A673 (cell line): ENCODE measurements around the gene STRBP. TPM values are rescaled to one million over a fixed set of nuclear protein-coding genes. Genes with fewer than 3 reads are reported as not detected.
"Not testable (repeated sequence)": the region's sequence is repeated elsewhere in the genome, so short reads cannot be mapped to it uniquely, and the experiment has no call there.

ENCODE experiments used
- BruUV-seq: library from RNA; stranded (reverse); fragments of 400-500 nt; replicated peaks from 2 replicates; lab custom pipeline; 2021; lab: Mats Ljungman, UMichigan
- CTCF ChIA-PET: fragments of 300-600 bp; sonication (Branson Sonifier 250); formaldehyde crosslinking; loops from one replicate; lab custom pipeline; 2022; ENCODE audit warnings: antibody characterized with exemption; lab: Charles Lee
- POLR2A ChIA-PET: fragments of 300-600 bp; sonication (Branson Sonifier 250); formaldehyde crosslinking; loops from one replicate; lab custom pipeline; 2022; ENCODE audit warnings: antibody characterized with exemption; ENCODE audit not compliant: low non-redundant PET; lab: Charles Lee
- DNase-seq: peaks from one replicate; pipeline ENCODE4 v3.0.0-alpha.2; 2015; ENCODE audit warnings: low spot score
- H3K27ac ChIP-seq: fragments of 200-600 bp; sonication (generic); 2 replicates; pipeline ENCODE4 v1.5.1; 2016; ENCODE audit warnings: mixed run types, low read depth, mild to moderate bottlenecking, mixed read lengths, antibody characterized with exemption, low read length; ENCODE audit not compliant: poor library complexity, severe bottlenecking
- H3K27me3 ChIP-seq: fragments of 200-600 bp; sonication (generic); replicated peaks from 2 replicates; pipeline ENCODE4 v1.6.1; 2017; ENCODE audit warnings: mixed run types, low read depth, mild to moderate bottlenecking, mixed read lengths, antibody characterized with exemption, low read length; ENCODE audit not compliant: insufficient read depth, poor library complexity
- H3K36me3 ChIP-seq: fragments of 200-600 bp; sonication (generic); 2 replicates; pipeline ENCODE4 v1.6.1; 2016; ENCODE audit warnings: mixed run types, mild to moderate bottlenecking, mixed read lengths, antibody characterized with exemption, low read length; ENCODE audit not compliant: insufficient read depth, poor library complexity, severe bottlenecking
- H3K4me1 ChIP-seq: fragments of 200-600 bp; sonication (generic); 2 replicates; pipeline ENCODE4 v1.6.1; 2017; ENCODE audit warnings: mixed run types, mild to moderate bottlenecking, mixed read lengths, antibody characterized with exemption, low read length; ENCODE audit not compliant: insufficient read depth, poor library complexity, severe bottlenecking
- H3K4me3 ChIP-seq: fragments of 200-600 bp; sonication (generic); 2 replicates; pipeline ENCODE4 v1.5.1; 2016; ENCODE audit warnings: low read depth, mixed run types, mild to moderate bottlenecking, mixed read lengths, low read length; ENCODE audit not compliant: poor library complexity, severe bottlenecking
- H3K9me3 ChIP-seq: fragments of 200-600 bp; sonication (generic); 2 replicates; pipeline ENCODE4 v1.6.1; 2016; ENCODE audit warnings: mixed run types, low read depth, mild to moderate bottlenecking, mixed read lengths, antibody characterized with exemption, low read length; ENCODE audit not compliant: poor library complexity, severe bottlenecking
- EZH2 ChIP-seq: fragments of 200-600 bp; sonication (generic); IDR thresholded peaks from 2 replicates; pipeline ENCODE4 v1.6.1; 2017; ENCODE audit warnings: borderline replicate concordance, low read depth, mild to moderate bottlenecking, mixed read lengths, antibody characterized with exemption, low read length; ENCODE audit not compliant: poor library complexity, severe bottlenecking
- intact Hi-C: fragments of 100-400 bp; cut with micrococcal nuclease; formaldehyde crosslinking; loops from one replicate; pipeline ENCODE4 v1.10.0; 2022; ENCODE audit not compliant: unreplicated experiment
- total RNA-seq: library from RNA; stranded (reverse); gene quantifications from 2 replicates; pipeline ENCODE4 v1.2.3, GENCODE V29; 2021
- TF ChIP-seq, protein P1 (sequence below): fragments of 300-800, 200-600 bp; sonication (generic); conservative IDR thresholded peaks from 2 replicates; pipeline ENCODE4 v1.5.1; 2017; ENCODE audit warnings: low read depth, mild to moderate bottlenecking, antibody characterized with exemption, low read length, moderate library complexity, mixed read lengths

STRBP gene
- total RNA-seq, 1 experiment from 2014 or later, result 79.4 TPM

GRCh38 chr9:123278361-123278760, 10.0 kb upstream of the STRBP start:
- ChIA-PET POLR2A (no interaction called here), CTCF (no interaction called here)
- no peak for TF ChIP-seq EZH2
- TF ChIP-seq, protein P1, sequence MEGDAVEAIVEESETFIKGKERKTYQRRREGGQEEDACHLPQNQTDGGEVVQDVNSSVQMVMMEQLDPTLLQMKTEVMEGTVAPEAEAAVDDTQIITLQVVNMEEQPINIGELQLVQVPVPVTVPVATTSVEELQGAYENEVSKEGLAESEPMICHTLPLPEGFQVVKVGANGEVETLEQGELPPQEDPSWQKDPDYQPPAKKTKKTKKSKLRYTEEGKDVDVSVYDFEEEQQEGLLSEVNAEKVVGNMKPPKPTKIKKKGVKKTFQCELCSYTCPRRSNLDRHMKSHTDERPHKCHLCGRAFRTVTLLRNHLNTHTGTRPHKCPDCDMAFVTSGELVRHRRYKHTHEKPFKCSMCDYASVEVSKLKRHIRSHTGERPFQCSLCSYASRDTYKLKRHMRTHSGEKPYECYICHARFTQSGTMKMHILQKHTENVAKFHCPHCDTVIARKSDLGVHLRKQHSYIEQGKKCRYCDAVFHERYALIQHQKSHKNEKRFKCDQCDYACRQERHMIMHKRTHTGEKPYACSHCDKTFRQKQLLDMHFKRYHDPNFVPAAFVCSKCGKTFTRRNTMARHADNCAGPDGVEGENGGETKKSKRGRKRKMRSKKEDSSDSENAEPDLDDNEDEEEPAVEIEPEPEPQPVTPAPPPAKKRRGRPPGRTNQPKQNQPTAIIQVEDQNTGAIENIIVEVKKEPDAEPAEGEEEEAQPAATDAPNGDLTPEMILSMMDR, result no peak
- BruUV-seq, result no TSS peak
- no peaks in the 10 kb centered on the region for H3K36me3 ChIP-seq
- no peak for DNase-seq
- no peaks in the 10 kb centered on the region for H3K9me3 ChIP-seq
- no peak overlapping the region for H3K27ac ChIP-seq
- intact Hi-C loops, result no loop called here
- peaks cover 14% of the 10 kb centered on the region for H3K4me1 ChIP-seq
- H3K4me3 ChIP-seq, result no peak overlapping the region
- no peaks in the 10 kb centered on the region for H3K27me3 ChIP-seq

GRCh38 chr9:123276551-123276950, 8.2 kb upstream of the STRBP start:
- intact Hi-C loops, result no loop called here
- H3K36me3 ChIP-seq, result no peaks in the 10 kb centered on the region
- BruUV-seq, result no TSS peak
- H3K27me3 ChIP-seq, result no peaks in the 10 kb centered on the region
- POLR2A ChIA-PET, result no interaction called here
- H3K27ac ChIP-seq, result no peak overlapping the region
- no peak for DNase-seq
- H3K9me3 ChIP-seq, result no peaks in the 10 kb centered on the region
- no peak overlapping the region for H3K4me3 ChIP-seq
- TF ChIP-seq, protein P1, result no peak
- TF ChIP-seq EZH2, result no peak
- H3K4me1 ChIP-seq, result no peaks in the 10 kb centered on the region
- CTCF ChIA-PET, result no interaction called here

DNA sequence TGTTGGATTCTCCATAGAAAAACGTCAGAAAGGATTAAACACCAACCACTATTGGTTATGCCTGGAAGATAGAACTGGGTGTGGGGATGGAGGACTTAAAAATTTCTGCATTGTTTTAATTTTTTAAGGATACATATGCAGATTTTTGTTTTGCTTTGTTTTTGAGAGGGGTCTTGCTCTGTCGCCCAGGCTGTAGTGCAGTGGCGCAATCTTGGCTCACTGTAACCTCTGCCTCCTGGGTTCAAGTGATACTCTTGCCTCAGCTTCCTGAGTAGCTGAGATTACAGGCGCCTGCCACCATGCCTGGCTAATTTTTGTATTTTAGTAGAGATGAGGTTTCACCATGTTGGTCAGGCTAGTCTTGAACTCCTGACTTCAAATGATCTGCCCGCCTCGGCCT, 2.7 kb upstream of the STRBP start:
- CTCF ChIA-PET, intact Hi-C loops, H3K27me3 ChIP-seq, DNase-seq, BruUV-seq, H3K4me3 ChIP-seq, POLR2A ChIA-PET, H3K36me3 ChIP-seq, H3K9me3 ChIP-seq, H3K27ac ChIP-seq: not testable (repeated sequence)
- peaks cover 15% of the 10 kb centered on the region for H3K4me1 ChIP-seq

DNA sequence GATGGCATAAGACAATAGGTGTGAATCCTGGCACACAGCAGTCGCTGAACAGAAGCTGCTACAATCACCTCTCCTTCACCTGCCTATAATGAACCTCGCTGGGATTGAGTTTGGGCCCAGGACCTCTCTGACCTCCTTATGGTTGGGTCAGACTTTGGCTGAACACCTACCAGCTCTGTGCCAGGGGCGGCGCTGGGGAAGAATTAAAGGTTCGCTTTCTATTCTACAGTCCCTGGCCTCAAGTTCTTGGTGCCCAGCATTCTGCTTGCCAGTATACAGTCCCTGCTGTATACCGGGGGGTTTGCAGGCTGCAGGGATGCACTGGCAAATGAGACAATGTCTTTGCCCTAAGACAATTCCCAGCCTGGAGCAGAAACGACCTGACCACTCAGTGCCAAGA, 895 bp upstream of the STRBP start:
- Histone ChIP-seq H3K9me3 (no peaks in the 10 kb centered on the region), H3K4me3 (peak overlapping the region; percentile 96), H3K27me3 (no peaks in the 10 kb centered on the region), H3K27ac (peak overlapping the region; percentile 81), H3K36me3 (no peaks in the 10 kb centered on the region), H3K4me1 (peaks cover 33% of the 10 kb centered on the region)
- ChIA-PET POLR2A (no interaction called here), CTCF (no interaction called here)
- no TSS peak for BruUV-seq
- TF ChIP-seq, protein P1, result no peak
- TF ChIP-seq EZH2, result no peak
- no peak for DNase-seq
- intact Hi-C loops, result no loop called here
